HepG2 (cell line): Measurements from ENCODE around the gene ZNF740.

Experiments
- CTCF ChIP-seq: sonication (generic); formaldehyde crosslinking; IDR thresholded peaks from 2 replicates; pipeline ENCODE4 v1.5.0; 2020; ENCODE audit warnings: mild to moderate bottlenecking, missing genetic modification reagents, moderate library complexity
- EEA1 ChIP-seq: sonication (generic); formaldehyde crosslinking; IDR thresholded peaks from 2 replicates; pipeline ENCODE4 v1.5.1; 2020; ENCODE audit warnings: mild to moderate bottlenecking, missing genetic modification reagents, borderline replicate concordance
- HIVEP1 ChIP-seq: sonication (generic); formaldehyde crosslinking; IDR thresholded peaks from 2 replicates; pipeline ENCODE4 v1.4.0; 2020; ENCODE audit warnings: mild to moderate bottlenecking, missing genetic modification reagents
- JUND ChIP-seq: sonication (generic); formaldehyde crosslinking; IDR thresholded peaks from 2 replicates; pipeline ENCODE4 v1.8.0; 2022; ENCODE audit warnings: mild to moderate bottlenecking, missing genetic modification reagents
- KLF16 ChIP-seq, 2 experiments: sonication (generic) in 1 of 2; formaldehyde crosslinking in 1 of 2; IDR thresholded peaks; 2 replicates each; pipeline versions ENCODE4 v1.6.1 to v1.8.0; 2016 to 2023; ENCODE audit warnings: missing genetic modification reagents in 2 of 2, missing compliant biosample characterization in 1 of 2
- PCBP2 ChIP-seq: fragments of 200-400 bp; formaldehyde crosslinking; optimal IDR thresholded peaks from 2 replicates; pipeline ENCODE3; 2018; ENCODE audit warnings: low read length, low read depth; ENCODE audit not compliant: poor library complexity, severe bottlenecking
- PHB2 ChIP-seq: fragments of 450-650 bp; IDR thresholded peaks from 2 replicates; pipeline ENCODE4 v1.6.1; 2018; ENCODE audit not compliant: partially characterized antibody
- POLR2AphosphoS5 ChIP-seq: IDR thresholded peaks from 2 replicates; pipeline ENCODE4 v1.6.1; 2012; ENCODE audit warnings: low read depth, low read length
- RAD21 ChIP-seq: fragments of 450-650 bp; formaldehyde crosslinking; IDR thresholded peaks from 2 replicates; pipeline ENCODE4 v1.5.0; 2020; ENCODE audit warnings: mild to moderate bottlenecking
- SOX5 ChIP-seq: IDR thresholded peaks from 2 replicates; pipeline ENCODE4 v1.6.1; 2016; ENCODE audit warnings: borderline replicate concordance
- ZNF101 ChIP-seq: sonication (generic); formaldehyde crosslinking; IDR thresholded peaks from 2 replicates; pipeline ENCODE4 v1.4.0; 2020; ENCODE audit warnings: mild to moderate bottlenecking, low read depth, missing genetic modification reagents, borderline replicate concordance
- ZNF484 ChIP-seq: sonication (generic); formaldehyde crosslinking; IDR thresholded peaks from 2 replicates; pipeline ENCODE4 v1.5.1; 2020; ENCODE audit warnings: mild to moderate bottlenecking, low read depth, missing genetic modification reagents, borderline replicate concordance
- ZNF570 ChIP-seq: sonication (generic); formaldehyde crosslinking; IDR thresholded peaks from 2 replicates; pipeline ENCODE4 v1.4.0; 2020; ENCODE audit warnings: mild to moderate bottlenecking, missing genetic modification reagents, borderline replicate concordance
- ZNF704 ChIP-seq: sonication (generic); formaldehyde crosslinking; IDR thresholded peaks from 2 replicates; pipeline ENCODE4 v1.8.1; 2023; ENCODE audit warnings: mild to moderate bottlenecking, inconsistent platforms, moderate library complexity, missing genetic modification reagents, borderline replicate concordance

- TF ChIP-seq CTCF (CRISPR knock-in tag) = no peak
- no peak for TF ChIP-seq ZNF570 (CRISPR knock-in tag)
- TF ChIP-seq ZNF704 = no peak
- no peak for TF ChIP-seq ZNF101
- no peak for TF ChIP-seq SOX5
- no peak for TF ChIP-seq ZNF484 (CRISPR knock-in tag)
- no peak for TF ChIP-seq RAD21
- no peak for TF ChIP-seq KLF16 (CRISPR knock-in tag; IDR thresholded peaks at IDR 0.05)
- TF ChIP-seq HIVEP1 (CRISPR knock-in tag) = no peak
- TF ChIP-seq EEA1 = no peak
- TF ChIP-seq PHB2 = no peak
- TF ChIP-seq PCBP2 = no peak
- TF ChIP-seq JUND (CRISPR knock-in tag) = no peak
- TF ChIP-seq POLR2AphosphoS5 = no peak
Measured at GRCh38 chr12:53227341-53227740, 46.8 kb downstream of the ZNF740 start.
